NT2/D1 (cell line): ENCODE results near the gene PTPRN2.

ENCODE experiments used
- YY1 ChIP-seq: IDR thresholded peaks from 2 replicates; pipeline ENCODE4 v1.6.1; 2011; ENCODE audit not compliant: insufficient read length, insufficient read depth
- ZNF274 ChIP-seq: IDR thresholded peaks from 2 replicates; pipeline ENCODE4 v1.6.1; 2011; ENCODE audit warnings: mild to moderate bottlenecking, low read depth, low read length

GRCh38 chr7:158318511-158318913 is 269.1 kb downstream of the PTPRN2 start:
- TF ChIP-seq ZNF274 (no peak), YY1 (no peak)
